K562 (cell line): Measurements from ENCODE around the gene AKT3. TPM values are rescaled to one million over a fixed set of nuclear protein-coding genes. Genes with fewer than 3 reads are reported as not detected.

Source experiments
- ARID3B ChIP-seq: fragments of 250-450 bp; sonication (Bioruptor Pico); IDR thresholded peaks from 2 replicates; pipeline ENCODE4 v1.4.0; 2020; ENCODE audit warnings: borderline replicate concordance
- GATAD2B ChIP-seq: fragments of 450-650 bp; IDR thresholded peaks from 2 replicates; pipeline ENCODE4 v1.6.1; 2017; ENCODE audit warnings: mild to moderate bottlenecking, borderline replicate concordance
- KLF13 ChIP-seq: fragments of 450-650 bp; IDR thresholded peaks from 2 replicates; pipeline ENCODE4 v1.6.1; 2016; ENCODE audit warnings: missing genetic modification characterization, low read depth, mild to moderate bottlenecking, missing compliant biosample characterization, moderate library complexity, borderline replicate concordance
- MYC ChIP-seq, 2 experiments: fragments of 250-450 bp in 1 of 2; sonication (Bioruptor Pico) in 1 of 2; IDR thresholded peaks; 2 replicates each; pipeline versions ENCODE4 v1.5.1 to v1.6.1; 2012 to 2021; ENCODE audit warnings: low read depth in 2 of 2, borderline replicate concordance in 1 of 2, improper control_type of control experiment in 1 of 2, low read length in 1 of 2, mild to moderate bottlenecking in 1 of 2, moderate library complexity in 1 of 2
- RHOXF2B ChIP-seq: fragments of 250-450 bp; sonication (Bioruptor Pico); conservative IDR thresholded peaks from 2 replicates; pipeline ENCODE4 v1.5.1; 2021
- polyA plus RNA-seq, 8 experiments: library from polyadenylated mRNA; depleted of rRNA in 4 of 8; stranded (reverse) in 5 of 8; unstranded in 3 of 8; fragments of >200 nt; fragmentation: Nextera tagmentation in 2 of 8; fragmentation: Illumina TruSeq in 1 of 8; extraction: Ambion mirVana in 2 of 8; extraction: Trizol in 1 of 8; gene quantifications; 2 replicates each; pipeline versions ENCODE4 v1.2.1 to v1.2.3, GENCODE V29; 2011 to 2014; ENCODE audit warnings: inconsistent platforms in 1 of 8, missing spikeins in 1 of 8
- total RNA-seq, 7 experiments: library from RNA; depleted of rRNA in 6 of 7; stranded (reverse); fragments of >200 nt in 6 of 7; fragmentation: Illumina TruSeq in 2 of 7; extraction: Trizol in 2 of 7; gene quantifications; 2 replicates each; pipeline versions ENCODE4 v1.2.1 to v1.2.3, GENCODE V29; 2011 to 2021; ENCODE audit warnings: low replicate concordance in 1 of 7
- TF ChIP-seq, protein P1 (sequence below): sonication (generic); formaldehyde crosslinking; IDR thresholded peaks from 2 replicates; pipeline ENCODE4 v1.8.0; 2022; ENCODE audit warnings: mild to moderate bottlenecking, low read depth, missing genetic modification reagents

Gene AKT3
- total and polyA plus RNA-seq, 9 of the 15 experiments (the other 6 are each of a cell fraction or from before 2014, with no cell fraction given) = 0.04 to 0.54 (median 0.18) TPM; not detected in 1

DNA sequence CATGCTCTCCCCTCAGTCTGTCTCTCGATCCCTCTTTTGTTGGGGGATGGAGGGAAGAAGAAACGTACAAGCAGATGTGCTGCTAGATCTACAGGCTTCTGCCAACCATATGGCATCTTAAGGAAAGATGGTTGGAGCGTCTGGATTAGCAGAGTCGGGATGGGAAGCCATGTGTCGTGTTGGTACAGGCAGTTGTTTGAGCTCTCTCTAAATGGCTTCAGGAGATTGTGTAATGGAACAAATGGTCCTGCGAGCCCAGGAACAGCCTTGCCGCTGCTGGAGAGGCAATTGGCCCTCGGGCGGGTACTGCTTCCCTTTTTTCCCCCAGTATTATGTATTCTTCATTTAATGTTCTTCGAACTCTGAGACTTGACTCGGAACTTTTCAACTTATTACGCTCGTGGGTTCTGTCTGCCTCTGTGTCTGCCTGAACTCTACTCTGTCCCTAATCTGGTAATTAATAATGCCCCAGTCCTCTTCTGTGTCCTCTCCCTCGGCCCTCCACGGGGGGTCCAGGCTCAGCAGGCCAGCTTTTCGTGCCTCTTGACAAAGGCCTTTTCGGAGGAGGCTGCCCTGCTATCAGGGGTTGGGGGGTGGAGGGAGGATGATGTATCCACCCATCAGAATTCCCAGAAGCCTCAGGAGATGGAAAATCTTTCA, 378.9 kb downstream of the AKT3 start (continued):
- TF ChIP-seq ARID3B (CRISPR knock-in tag) (no peak), RHOXF2B (CRISPR knock-in tag) (no peak), KLF13 (tag) (no peak), MYC (IDR thresholded peaks at IDR 0.05; ENCODE audit: low read depth, low read length) (no peak), MYC (CRISPR knock-in tag; IDR thresholded peaks at IDR 0.05; ENCODE audit: borderline replicate concordance, low read depth) (no peak), GATAD2B (no peak)
- TF ChIP-seq, protein P1, sequence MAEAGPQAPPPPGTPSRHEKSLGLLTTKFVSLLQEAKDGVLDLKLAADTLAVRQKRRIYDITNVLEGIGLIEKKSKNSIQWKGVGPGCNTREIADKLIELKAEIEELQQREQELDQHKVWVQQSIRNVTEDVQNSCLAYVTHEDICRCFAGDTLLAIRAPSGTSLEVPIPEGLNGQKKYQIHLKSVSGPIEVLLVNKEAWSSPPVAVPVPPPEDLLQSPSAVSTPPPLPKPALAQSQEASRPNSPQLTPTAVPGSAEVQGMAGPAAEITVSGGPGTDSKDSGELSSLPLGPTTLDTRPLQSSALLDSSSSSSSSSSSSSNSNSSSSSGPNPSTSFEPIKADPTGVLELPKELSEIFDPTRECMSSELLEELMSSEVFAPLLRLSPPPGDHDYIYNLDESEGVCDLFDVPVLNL (CRISPR knock-in tag) = no peak
